Hematopoietic multipotent progenitor cell treated with erythropoietin and hydrocortisone succinate and interleukin-3 and kit ligand, for 6 days (in vitro differentiated cells): ENCODE results near the gene RASGRF2.
"Not testable (repeated sequence)": the region's sequence is repeated elsewhere in the genome, so short reads cannot be mapped to it uniquely, and the experiment has no call there.

Experiments
- DNase-seq: peaks from one replicate; pipeline ENCODE4 v3.0.0-alpha.2; 2015

RASGRF2 gene

DNA sequence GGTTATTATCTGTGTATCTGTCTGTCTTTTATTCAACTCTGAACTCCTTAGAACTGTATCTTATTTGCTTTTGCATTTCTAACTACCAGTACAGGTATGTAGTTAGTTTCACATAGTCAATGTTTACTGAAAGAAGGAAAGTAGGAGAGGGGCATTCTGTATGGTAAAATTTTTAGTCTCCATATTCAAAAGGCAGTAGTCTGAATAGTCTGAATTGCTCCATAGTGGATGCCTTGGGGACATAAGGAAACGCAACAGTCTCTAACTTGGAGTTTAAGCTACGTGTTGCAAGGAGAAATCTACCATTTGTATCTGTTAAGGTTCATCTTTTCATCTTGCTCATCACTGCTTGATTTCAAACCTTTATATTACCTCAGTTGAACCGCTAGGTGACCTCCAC is 26.2 kb downstream of the RASGRF2 start:
- no peak for DNase-seq

DNA sequence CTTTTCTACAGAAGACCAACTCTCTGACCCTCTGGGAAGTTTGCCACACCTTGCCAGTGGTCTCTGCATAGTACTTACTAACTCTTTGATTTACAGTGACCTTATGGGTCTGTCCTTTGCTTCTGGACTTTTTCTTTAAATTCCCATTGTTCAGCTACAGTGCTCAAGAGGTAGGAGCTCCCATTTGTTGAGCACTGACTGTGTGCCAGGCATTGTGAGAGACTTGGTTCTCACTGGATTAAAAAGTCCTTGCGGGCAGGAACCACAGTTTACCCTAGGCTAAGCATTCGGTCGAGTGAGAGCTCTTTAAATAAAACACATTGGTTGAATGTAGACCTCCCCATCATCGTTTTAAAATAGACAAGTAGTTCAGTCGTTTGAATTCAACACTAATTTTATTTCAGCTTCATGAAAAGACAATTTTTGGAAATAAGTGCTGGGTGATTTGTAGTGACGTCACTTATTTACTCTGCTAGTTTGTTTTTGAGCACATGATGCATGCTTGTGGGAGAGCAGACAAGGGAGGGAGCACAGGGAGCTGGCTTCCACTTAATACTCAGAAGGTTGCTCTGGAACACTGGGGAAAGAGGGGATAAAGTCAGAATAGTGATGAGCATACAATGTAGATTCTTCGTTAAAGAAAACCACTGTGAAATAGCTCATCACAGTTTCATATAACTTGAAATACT is 27.1 kb downstream of the RASGRF2 start:
- no peak for DNase-seq

- DNase-seq = no peak
Observed at GRCh38 chr5:80988419-80988935, 28.3 kb downstream of the RASGRF2 start.

GRCh38 chr5:80989883-80990282 is 29.7 kb downstream of the RASGRF2 start:
- DNase-seq = no peak

GRCh38 chr5:80990527-80990926 is 30.4 kb downstream of the RASGRF2 start:
- no peak for DNase-seq

GRCh38 chr5:80990971-80991370 is 30.8 kb downstream of the RASGRF2 start:
- no peak for DNase-seq

- DNase-seq = no peak
Observed at GRCh38 chr5:80995908-80996307, 35.7 kb downstream of the RASGRF2 start.

DNA sequence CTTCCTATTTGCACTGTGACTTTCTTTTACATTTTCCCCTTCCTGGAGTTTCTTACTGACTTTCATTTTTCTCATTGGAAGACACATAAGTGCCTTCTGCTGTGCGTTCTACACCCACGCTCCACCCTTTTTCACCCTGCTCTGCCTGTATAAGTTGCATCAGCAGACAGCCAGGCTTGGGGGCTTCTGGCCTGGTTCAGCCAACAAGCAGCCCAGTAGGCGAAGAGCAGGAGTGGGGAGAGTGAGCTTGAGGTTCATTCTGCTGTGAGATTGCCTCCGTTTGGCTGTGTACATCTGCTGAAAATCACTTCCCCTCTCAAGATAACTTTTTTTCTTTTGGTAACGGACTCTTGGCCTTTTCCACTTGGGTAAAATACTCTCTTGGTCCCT is 38.4 kb downstream of the RASGRF2 start:
- no peak for DNase-seq

DNA sequence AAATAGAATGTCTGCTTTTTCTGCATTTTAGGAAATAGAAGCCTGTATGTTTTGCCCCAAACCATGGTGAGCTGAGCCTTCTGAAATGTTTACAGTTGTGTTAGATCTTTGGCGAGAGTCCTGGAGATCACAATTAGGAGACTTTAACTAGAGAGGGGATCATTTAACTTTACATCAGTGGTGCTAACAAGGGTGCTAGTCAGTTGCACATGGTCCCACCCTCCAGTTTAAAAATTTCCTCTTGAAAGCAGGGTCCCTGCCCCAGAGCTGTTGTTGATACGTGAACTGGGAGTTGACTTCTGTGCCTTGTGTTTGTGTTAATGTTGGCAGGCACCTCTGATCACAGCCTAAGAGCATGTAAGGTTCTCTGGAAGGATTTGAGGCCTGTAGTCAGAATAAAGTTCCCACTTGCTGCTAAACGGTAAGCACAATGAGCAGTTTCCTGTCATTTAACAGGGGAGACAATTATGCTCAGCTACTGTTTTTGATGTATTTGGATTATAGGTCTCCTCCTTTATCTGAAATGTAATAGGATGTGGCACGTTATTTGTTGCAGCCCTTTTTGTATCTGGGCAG is 43.7 kb downstream of the RASGRF2 start:
- DNase-seq = no peak

GRCh38 chr5:81005708-81006107 is 45.5 kb downstream of the RASGRF2 start:
- DNase-seq = no peak

- no peak for DNase-seq
Observed at GRCh38 chr5:81006231-81006630, 46.1 kb downstream of the RASGRF2 start.

DNA sequence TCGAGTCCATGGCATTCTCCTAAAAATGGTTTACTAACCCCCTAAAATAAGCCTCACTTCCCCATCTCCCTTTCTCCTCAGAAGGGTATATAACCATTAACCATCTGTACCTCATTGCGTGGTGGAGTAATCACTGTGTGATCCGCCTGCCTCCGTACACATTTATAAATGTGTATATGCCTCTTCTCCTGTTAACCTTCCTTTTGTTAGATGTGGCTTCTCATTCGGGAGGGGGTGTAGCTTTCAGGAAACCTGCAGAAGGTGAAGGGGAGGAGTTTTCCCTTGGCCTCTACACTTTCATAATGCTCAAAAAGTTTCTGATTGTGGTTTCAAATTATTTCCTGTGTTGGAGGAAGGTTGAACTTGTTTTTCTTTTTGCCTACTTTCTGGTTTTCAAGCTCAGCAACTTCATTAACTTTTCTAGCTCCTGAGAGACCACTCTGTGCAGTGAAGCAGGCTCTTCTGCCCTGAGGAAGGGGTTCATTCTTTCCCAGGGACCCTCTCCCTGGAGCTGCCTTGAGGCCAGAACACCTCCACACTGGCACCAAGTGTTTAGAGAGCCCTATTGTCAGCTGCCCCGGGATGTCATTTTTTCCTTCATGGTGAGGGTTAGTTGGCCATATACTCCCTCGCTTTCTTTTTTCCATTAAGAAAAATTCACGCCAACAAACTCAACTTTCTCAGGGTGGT is 46.9 kb downstream of the RASGRF2 start:
- DNase-seq = no peak

GRCh38 chr5:81007637-81008027 is 47.5 kb downstream of the RASGRF2 start:
- DNase-seq = no peak

DNA sequence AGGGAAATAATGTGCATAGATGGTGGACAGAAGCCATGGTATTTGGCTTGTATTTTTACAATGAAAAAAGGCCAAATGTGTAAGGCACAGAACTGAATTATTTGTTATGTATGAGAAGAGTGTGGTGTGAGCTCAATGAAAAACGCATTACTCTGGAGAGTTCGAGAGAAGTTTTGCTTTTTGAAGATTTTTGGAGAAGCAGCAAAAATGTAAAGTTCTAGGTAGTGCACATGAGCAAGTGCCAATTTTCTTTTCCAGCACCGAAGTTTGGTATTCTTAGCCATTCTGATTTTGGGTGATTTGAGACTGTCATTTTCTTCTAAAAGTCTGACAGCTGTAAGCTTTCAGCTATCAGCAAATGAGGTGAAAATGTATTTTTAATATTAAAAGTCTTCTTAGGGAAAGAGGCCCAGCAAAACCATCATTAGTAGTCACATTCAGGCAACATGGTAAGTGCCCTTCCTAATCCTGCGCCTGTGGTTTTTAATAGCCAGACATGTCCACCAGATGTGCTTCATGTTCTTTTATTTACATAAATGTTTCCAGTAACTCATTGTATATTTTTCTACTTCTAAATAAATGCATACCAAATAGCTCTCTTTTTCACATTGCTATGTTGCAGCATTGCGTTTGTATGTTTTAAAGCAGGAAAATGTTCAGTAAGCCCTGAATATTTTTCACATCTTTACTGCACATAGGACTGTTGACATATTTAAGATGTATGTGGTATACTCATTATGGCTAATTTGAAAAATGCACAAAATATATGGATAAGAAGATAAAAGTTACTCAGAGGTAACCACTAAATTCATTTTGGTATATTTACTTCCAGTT is 50.4 kb downstream of the RASGRF2 start:
- DNase-seq = no peak

DNA sequence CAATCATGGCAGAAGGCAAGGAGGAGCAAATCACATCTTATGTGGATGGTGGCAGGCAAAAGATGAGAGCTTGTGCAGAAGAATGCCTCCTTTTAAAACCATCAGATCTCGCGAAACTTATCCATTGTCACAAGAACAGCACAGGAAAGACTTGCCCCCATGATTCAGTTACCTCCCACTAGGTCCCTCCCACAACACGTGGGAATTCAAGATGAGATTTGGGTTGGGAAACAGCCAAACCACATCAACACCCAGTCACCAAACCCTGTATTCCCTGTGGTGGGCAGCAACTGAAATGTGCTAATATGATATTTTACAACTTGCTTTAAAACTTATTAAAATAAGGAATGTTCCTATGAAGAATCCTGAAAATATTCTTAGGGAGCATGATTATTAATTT is 54.2 kb downstream of the RASGRF2 start:
- peak; percentile 20 for DNase-seq

GRCh38 chr5:81016116-81016515 is 56.0 kb downstream of the RASGRF2 start:
- DNase-seq = no peak

DNA sequence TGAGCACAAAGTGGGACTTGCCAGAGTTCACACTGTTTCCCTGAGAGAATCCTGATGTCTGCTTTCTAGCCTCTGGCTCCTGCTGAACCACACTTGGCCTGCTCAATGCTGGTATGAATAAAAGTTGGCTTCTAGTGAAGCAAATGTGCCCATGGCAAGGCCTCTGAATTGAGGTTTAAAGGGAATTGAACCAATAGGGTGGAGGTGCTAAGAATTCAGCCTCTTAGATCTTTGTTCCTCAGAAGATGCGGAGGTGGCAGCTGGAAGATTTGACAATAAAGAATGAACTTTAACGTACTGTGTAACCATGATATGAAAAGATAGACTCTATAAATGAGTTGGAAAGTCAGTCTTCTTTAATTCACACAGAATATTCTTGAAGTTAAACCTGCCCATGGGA is 57.2 kb downstream of the RASGRF2 start:
- DNase-seq = no peak

DNA sequence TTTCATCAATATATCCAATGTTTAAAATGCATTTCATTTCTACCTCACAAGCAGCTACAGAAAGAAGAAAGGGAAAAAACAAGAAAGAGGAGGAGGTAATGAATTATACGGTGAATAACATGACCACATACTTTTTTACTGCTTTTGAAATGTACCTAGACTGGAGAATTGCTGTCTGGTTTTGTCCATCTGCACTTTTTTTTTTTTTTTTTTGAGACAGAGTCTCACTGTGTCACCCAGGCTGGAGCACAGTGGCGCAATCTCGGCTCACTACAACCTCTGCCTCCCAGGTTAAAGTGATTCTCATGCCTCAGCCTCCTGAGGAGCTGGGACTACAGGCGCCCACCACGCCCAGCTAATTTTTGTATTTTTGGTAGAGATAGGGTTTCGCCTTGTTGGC is 58.4 kb downstream of the RASGRF2 start:
- not testable (repeated sequence) for DNase-seq

DNA sequence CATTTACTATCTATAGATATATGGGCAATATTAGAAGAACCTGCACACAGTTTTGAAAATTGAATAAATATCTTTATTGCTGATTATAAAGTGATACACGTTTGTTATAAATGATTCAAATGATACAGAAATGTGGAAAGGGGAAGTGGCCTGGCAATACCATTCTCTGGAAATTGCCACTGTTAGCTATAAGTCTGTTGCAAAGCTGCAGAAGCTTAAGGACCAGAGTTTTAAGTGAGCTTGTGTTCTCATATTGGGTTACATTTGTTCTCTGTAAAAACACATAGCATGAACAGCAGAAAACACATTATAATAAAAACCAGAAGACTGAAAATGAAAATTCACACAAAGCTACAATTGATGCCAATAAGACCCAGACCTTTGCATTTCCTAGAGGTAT is 59.6 kb downstream of the RASGRF2 start:
- no peak for DNase-seq

DNA sequence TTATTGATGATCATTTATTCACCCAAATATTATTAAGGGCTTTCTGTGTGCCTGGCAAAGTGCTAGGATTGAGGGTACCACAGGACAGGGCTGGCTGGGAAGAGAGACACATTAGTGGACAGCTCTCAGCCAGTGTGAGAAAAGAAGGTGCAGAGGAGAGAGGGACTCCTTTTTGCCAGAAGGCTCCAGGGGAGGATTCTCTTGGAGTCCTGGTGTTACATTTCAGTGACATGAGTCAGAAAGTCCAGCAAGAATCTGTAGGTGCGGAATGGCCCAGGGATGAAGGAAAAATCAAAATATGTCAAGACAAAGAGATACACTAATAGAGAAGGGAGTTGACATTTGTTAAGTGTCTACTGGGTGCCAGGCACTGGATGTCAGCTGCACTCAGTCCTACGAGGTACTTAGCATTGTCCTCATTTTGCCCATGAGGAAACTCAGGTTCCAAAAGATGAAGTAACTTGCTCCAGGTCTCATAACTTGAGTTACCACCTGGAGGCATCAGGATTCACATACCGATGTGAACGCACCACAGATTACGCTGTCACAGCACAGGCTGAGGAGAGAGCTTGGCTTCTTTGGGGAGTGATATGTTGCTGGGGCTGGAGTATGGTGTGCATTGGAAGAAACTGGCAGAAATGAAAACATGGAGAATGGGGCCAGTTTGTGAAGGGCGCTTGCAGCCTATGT is 60.5 kb downstream of the RASGRF2 start:
- DNase-seq = no peak

- DNase-seq = no peak
Observed at GRCh38 chr5:81021486-81021885, 61.3 kb downstream of the RASGRF2 start.

DNA sequence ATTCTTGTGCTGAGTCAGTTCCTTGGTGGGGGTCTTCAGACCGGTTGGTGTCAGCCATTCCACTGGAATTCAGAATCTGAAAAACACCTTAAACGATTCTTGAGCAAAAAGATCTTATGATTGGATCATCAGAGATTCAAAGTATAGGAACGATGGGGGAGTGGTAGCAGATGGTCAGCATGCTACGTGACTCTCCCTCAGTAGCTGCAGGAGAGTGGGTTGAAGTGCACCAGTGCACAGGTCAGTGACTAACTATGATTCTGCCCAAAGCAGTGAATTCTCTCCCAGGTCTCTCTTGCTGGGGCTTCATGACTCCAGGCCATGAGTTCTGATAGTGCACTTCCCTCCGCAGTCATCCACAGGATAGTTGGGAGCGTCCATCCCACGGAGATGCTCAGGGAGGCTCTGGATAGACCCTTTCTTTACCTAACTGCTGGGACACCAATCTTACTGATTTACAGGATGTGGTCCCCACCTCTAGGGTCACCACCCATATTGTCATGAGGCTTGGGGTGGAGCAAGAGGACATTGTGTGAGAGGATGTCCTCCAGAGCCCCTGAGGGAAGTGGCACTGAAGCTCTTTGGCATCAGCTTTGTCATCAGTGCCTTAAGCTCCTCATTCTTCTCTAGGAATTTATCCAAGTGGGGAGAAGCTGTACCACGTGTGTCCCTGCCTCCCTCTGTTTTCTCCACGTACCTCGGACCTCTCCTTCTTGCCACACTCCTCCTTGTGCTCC is 62.0 kb downstream of the RASGRF2 start:
- no peak for DNase-seq
